IMR-90 (cell line): Measurements from ENCODE around the gene ASB7. TPM values are rescaled to one million over a fixed set of nuclear protein-coding genes. Genes with fewer than 3 reads are reported as not detected.

ENCODE experiments used
- ATAC-seq: fragments of 200-7000 bp; cut with Tn5 transposase; 2 replicates; pipeline ENCODE4 v1.9.1; 2020; ENCODE audit warnings: low read depth, mild to moderate bottlenecking, moderate library complexity
- BruUV-seq: library from RNA; stranded (reverse); fragments of 400-500 nt; replicated peaks from 2 replicates; lab custom pipeline; 2021; lab: Mats Ljungman, UMichigan
- CTCF ChIA-PET: fragments of 300-600 bp; formaldehyde crosslinking; extraction: SDS; loops from one replicate; lab custom pipeline; 2021; ENCODE audit warnings: antibody characterized with exemption; lab: Yijun Ruan, JAX
- POLR2A ChIA-PET: fragments of 300-600 bp; sonication (Branson Sonifier 250); formaldehyde crosslinking; loops from one replicate; lab custom pipeline; 2022; ENCODE audit warnings: antibody characterized with exemption; ENCODE audit not compliant: unreplicated experiment; lab: Charles Lee
- DNase-seq: peaks from one replicate; pipeline ENCODE4 v3.0.0; 2013
- H2AFZ ChIP-seq: replicated peaks from 2 replicates; pipeline ENCODE3; 2013; ENCODE audit warnings: low read length, mild to moderate bottlenecking; ENCODE audit not compliant: poor library complexity
- H2AK5ac ChIP-seq: 2 replicates; pipeline ENCODE4 v1.6.1; 2013; ENCODE audit warnings: low read depth, low read length, inconsistent platforms
- H2AK9ac ChIP-seq: replicated peaks from 2 replicates; pipeline ENCODE3; 2013; ENCODE audit warnings: mild to moderate bottlenecking, low read depth, low read length, moderate library complexity; ENCODE audit not compliant: poor library complexity
- H2BK120ac ChIP-seq: 2 replicates; pipeline ENCODE4 v1.6.1; 2013; ENCODE audit warnings: low read depth, low read length, inconsistent platforms
- H2BK15ac ChIP-seq: 3 replicates; pipeline ENCODE4 v1.6.1; 2013; ENCODE audit warnings: low read depth, low read length, inconsistent platforms
- H2BK20ac ChIP-seq: 2 replicates; pipeline ENCODE4 v1.6.1; 2013; ENCODE audit warnings: low read depth, mild to moderate bottlenecking, inconsistent platforms, low read length, moderate library complexity
- H2BK5ac ChIP-seq: 2 replicates; pipeline ENCODE4 v1.6.1; 2013; ENCODE audit warnings: mild to moderate bottlenecking, low read depth, low read length, inconsistent platforms; ENCODE audit not compliant: poor library complexity, severe bottlenecking
- H3K14ac ChIP-seq: replicated peaks from 2 replicates; pipeline ENCODE4 v1.6.1; 2013; ENCODE audit warnings: low read depth, low read length, inconsistent platforms
- H3K18ac ChIP-seq: 2 replicates; pipeline ENCODE4 v1.6.1; 2013; ENCODE audit warnings: low read depth, low read length, control low read depth
- H3K23ac ChIP-seq: 2 replicates; pipeline ENCODE4 v1.6.1; 2013; ENCODE audit warnings: low read depth, low read length, inconsistent platforms
- H3K27ac ChIP-seq: 2 replicates; pipeline ENCODE4 v1.5.1; 2013; ENCODE audit warnings: mild to moderate bottlenecking, control low read depth, low read length; ENCODE audit not compliant: insufficient read depth
- H3K27me3 ChIP-seq: 2 replicates; pipeline ENCODE4 v1.6.1; 2013; ENCODE audit warnings: low read length; ENCODE audit not compliant: control insufficient read depth, insufficient read depth
- H3K36me3 ChIP-seq: 2 replicates; pipeline ENCODE4 v1.6.1; 2013; ENCODE audit warnings: low read length, mixed read lengths; ENCODE audit not compliant: control insufficient read depth, insufficient read depth
- H3K4ac ChIP-seq: 2 replicates; pipeline ENCODE4 v1.6.1; 2013; ENCODE audit warnings: low read depth, low read length, inconsistent platforms
- H3K4me1 ChIP-seq: 2 replicates; pipeline ENCODE4 v1.6.1; 2013; ENCODE audit warnings: low read length, mixed read lengths; ENCODE audit not compliant: control insufficient read depth, insufficient read depth
- H3K4me2 ChIP-seq: 2 replicates; pipeline ENCODE4 v1.6.1; 2013; ENCODE audit warnings: low read depth, mild to moderate bottlenecking, control low read depth, low read length, moderate library complexity
- H3K4me3 ChIP-seq: 2 replicates; pipeline ENCODE4 v1.5.1; 2013; ENCODE audit warnings: low read depth, mild to moderate bottlenecking, control low read depth, low read length, moderate library complexity; ENCODE audit not compliant: insufficient read depth
- H3K56ac ChIP-seq: 2 replicates; pipeline ENCODE4 v1.6.1; 2013; ENCODE audit warnings: low read length, inconsistent platforms; ENCODE audit not compliant: insufficient read depth; ENCODE audit errors: extremely low read depth
- H3K79me1 ChIP-seq, 2 experiments: 2 replicates each; pipeline ENCODE4 v1.6.1; 2013; ENCODE audit warnings: low read length in 2 of 2, inconsistent platforms in 1 of 2, low read depth in 1 of 2
- H3K9ac ChIP-seq: 2 replicates; pipeline ENCODE4 v1.6.1; 2013; ENCODE audit warnings: low read depth, low read length, control low read depth
- H3K9me1 ChIP-seq: 2 replicates; pipeline ENCODE4 v1.6.1; 2013; ENCODE audit warnings: low read length, inconsistent platforms; ENCODE audit not compliant: insufficient read depth
- H3K9me3 ChIP-seq: 2 replicates; pipeline ENCODE4 v1.6.1; 2013; ENCODE audit warnings: low read length; ENCODE audit not compliant: control insufficient read depth, insufficient read depth
- H4K20me1 ChIP-seq: 2 replicates; pipeline ENCODE4 v1.6.1; 2013; ENCODE audit warnings: low read length, inconsistent platforms; ENCODE audit not compliant: insufficient read depth
- H4K5ac ChIP-seq: 2 replicates; pipeline ENCODE4 v1.6.1; 2013; ENCODE audit warnings: mild to moderate bottlenecking, low read depth, low read length, control low read depth
- H4K8ac ChIP-seq, 2 experiments: 2 replicates each; pipeline ENCODE4 v1.6.1; 2013; ENCODE audit warnings: low read depth in 2 of 2, low read length in 2 of 2, control low read depth in 1 of 2, inconsistent platforms in 1 of 2
- H4K91ac ChIP-seq: 2 replicates; pipeline ENCODE4 v1.6.1; 2013; ENCODE audit warnings: low read depth, low read length, inconsistent platforms; ENCODE audit not compliant: insufficient read depth
- CEBPB ChIP-seq: IDR thresholded peaks from 2 replicates; pipeline ENCODE4 v1.6.1; 2012; ENCODE audit warnings: low read depth, low read length, improper control_type of control experiment
- CHD1 ChIP-seq: IDR thresholded peaks from 2 replicates; pipeline ENCODE4 v1.6.1; 2012; ENCODE audit warnings: low read depth, low read length, improper control_type of control experiment
- FOS ChIP-seq: fragments of 150-350 bp; IDR thresholded peaks from 2 replicates; pipeline ENCODE4 v1.6.1; 2016; ENCODE audit warnings: low read depth, low read length
- MAFK ChIP-seq: IDR thresholded peaks from 2 replicates; pipeline ENCODE4 v1.6.1; 2012; ENCODE audit warnings: low read depth, low read length, improper control_type of control experiment
- MXI1 ChIP-seq: IDR thresholded peaks from 2 replicates; pipeline ENCODE4 v1.6.1; 2012; ENCODE audit warnings: low read depth, mild to moderate bottlenecking, low read length, moderate library complexity, borderline replicate concordance
- NFE2L2 ChIP-seq: fragments of 150-350 bp; IDR thresholded peaks from 2 replicates; pipeline ENCODE4 v1.6.1; 2016; ENCODE audit warnings: low read depth, mild to moderate bottlenecking, low read length
- POLR2A ChIP-seq: IDR thresholded peaks from 2 replicates; pipeline ENCODE4 v1.6.1; 2012; ENCODE audit warnings: mild to moderate bottlenecking, low read depth, low read length
- RAD21 ChIP-seq: IDR thresholded peaks from 2 replicates; pipeline ENCODE4 v1.6.1; 2012; ENCODE audit warnings: low read length, improper control_type of control experiment
- RCOR1 ChIP-seq: IDR thresholded peaks from 2 replicates; pipeline ENCODE4 v1.6.1; 2012; ENCODE audit warnings: mild to moderate bottlenecking, low read length, improper control_type of control experiment; ENCODE audit not compliant: insufficient replicate concordance
- SMC3 ChIP-seq: fragments of 150-350 bp; IDR thresholded peaks from 2 replicates; pipeline ENCODE4 v1.6.1; 2016; ENCODE audit warnings: low read depth, mild to moderate bottlenecking, antibody characterized with exemption, low read length, moderate library complexity
- USF2 ChIP-seq: fragments of 150-350 bp; IDR thresholded peaks from 2 replicates; pipeline ENCODE4 v1.6.1; 2017; ENCODE audit warnings: mild to moderate bottlenecking, antibody characterized with exemption, low read length, low read depth
- WGBS, 2 experiments: methylation state at CpG; one replicate each; pipeline versions ENCODE4 v1.1.5 to v1.1.7; 2013; ENCODE audit warnings: missing lambda C conversion rate in 2 of 2; ENCODE audit not compliant: insufficient read length in 1 of 2; ENCODE audit errors: extremely low coverage in 2 of 2; 5-methylcytosine and 5-hydroxymethylcytosine counted together
- dilution Hi-C: fragments of 300-500 bp; cut with HindIII; formaldehyde crosslinking; loops from one replicate; pipeline ENCODE4 v1.14.3; 2018; ENCODE audit warnings: low sequenced_read_pairs; ENCODE audit not compliant: unreplicated experiment
- in situ Hi-C: fragments of 300-500 bp; cut with MboI; formaldehyde crosslinking; loops from 3 replicates; pipeline ENCODE4 v1.14.3; 2019; ENCODE audit warnings: low sequenced_read_pairs, inconsistent platforms, mixed read lengths
- intact Hi-C: fragments of 100-400 bp; cut with micrococcal nuclease; formaldehyde crosslinking; loops from 2 replicates; pipeline ENCODE4 v1.10.0; 2022
- polyA plus RNA-seq, 3 experiments: library from polyadenylated mRNA; depleted of rRNA; stranded (reverse); fragments of >200 nt; gene quantifications; 2 replicates each; pipeline ENCODE4 v1.2.3, GENCODE V29; 2012; ENCODE audit warnings: low replicate concordance in 1 of 3
- total RNA-seq: library from RNA; depleted of rRNA; stranded (reverse); fragments of >200 nt; gene quantifications from 2 replicates; pipeline ENCODE4 v1.2.3, GENCODE V29; 2012
- TF ChIP-seq, protein P1 (sequence below): conservative IDR thresholded peaks from 2 replicates; pipeline ENCODE4 v1.5.1; 2012; ENCODE audit warnings: mild to moderate bottlenecking, low read depth, low read length, improper control_type of control experiment

ASB7 gene
- total and polyA plus RNA-seq, 2 of the 4 experiments (the other 2 are of a cell fraction), result 7.7 to 16.7 TPM

- Histone ChIP-seq H3K4me2 (no peak overlapping the region), H3K56ac (no peak overlapping the region), H3K36me3 (no peaks in the 10 kb centered on the region), H3K14ac (no peak overlapping the region), H3K9me1 (peaks cover 25% of the 10 kb centered on the region), H3K4ac (no peak overlapping the region), H2AFZ (no peak overlapping the region), H4K20me1 (no peaks in the 10 kb centered on the region), H3K4me1 (peaks cover 11% of the 10 kb centered on the region), H2BK20ac (no peak overlapping the region), H3K79me1 (no peaks in the 10 kb centered on the region), H3K27me3 (no peaks in the 10 kb centered on the region; the same call in none of the 2 replicates), H2AK9ac (no peak overlapping the region), H2AK5ac (no peak overlapping the region), H3K27ac (no peak overlapping the region), H4K8ac (no peak overlapping the region), H4K91ac (no peak overlapping the region), H3K23ac (no peak overlapping the region), H3K9ac (no peak overlapping the region), H2BK5ac (no peak overlapping the region), H2BK15ac (no peak overlapping the region), H3K18ac (no peak overlapping the region), H2BK120ac (no peak overlapping the region), H3K4me3 (no peak overlapping the region), H4K5ac (no peak overlapping the region), H3K9me3 (no peaks in the 10 kb centered on the region)
- DNase-seq, result no peak
- CTCF ChIA-PET, result interaction anchor here (0.6 to 0.7 kb wide), 2 partner anchors 12 to 201 kb away, joined by 3 to 5 read pairs; no protein-coding TSS in a partner anchor
- WGBS, 2 experiments, result 100% methylated on average over 1 of the region's 6 CpGs; no CpG with 5 or more reads in 1 of the 2 experiments
- ATAC-seq, result no peak
- in situ Hi-C loops, result no loop called here
- intact Hi-C loops, result no loop called here
- dilution Hi-C loops, result no loop called here
- BruUV-seq, result no TSS peak
- TF ChIP-seq SMC3 (no peak), USF2 (no peak), MXI1 (no peak), CEBPB (no peak), RAD21 (no peak), MAFK (no peak), CHD1 (no peak), NFE2L2 (no peak), FOS (no peak), POLR2A (no peak), RCOR1 (no peak)
- TF ChIP-seq, protein P1, sequence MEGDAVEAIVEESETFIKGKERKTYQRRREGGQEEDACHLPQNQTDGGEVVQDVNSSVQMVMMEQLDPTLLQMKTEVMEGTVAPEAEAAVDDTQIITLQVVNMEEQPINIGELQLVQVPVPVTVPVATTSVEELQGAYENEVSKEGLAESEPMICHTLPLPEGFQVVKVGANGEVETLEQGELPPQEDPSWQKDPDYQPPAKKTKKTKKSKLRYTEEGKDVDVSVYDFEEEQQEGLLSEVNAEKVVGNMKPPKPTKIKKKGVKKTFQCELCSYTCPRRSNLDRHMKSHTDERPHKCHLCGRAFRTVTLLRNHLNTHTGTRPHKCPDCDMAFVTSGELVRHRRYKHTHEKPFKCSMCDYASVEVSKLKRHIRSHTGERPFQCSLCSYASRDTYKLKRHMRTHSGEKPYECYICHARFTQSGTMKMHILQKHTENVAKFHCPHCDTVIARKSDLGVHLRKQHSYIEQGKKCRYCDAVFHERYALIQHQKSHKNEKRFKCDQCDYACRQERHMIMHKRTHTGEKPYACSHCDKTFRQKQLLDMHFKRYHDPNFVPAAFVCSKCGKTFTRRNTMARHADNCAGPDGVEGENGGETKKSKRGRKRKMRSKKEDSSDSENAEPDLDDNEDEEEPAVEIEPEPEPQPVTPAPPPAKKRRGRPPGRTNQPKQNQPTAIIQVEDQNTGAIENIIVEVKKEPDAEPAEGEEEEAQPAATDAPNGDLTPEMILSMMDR, result no peak
- POLR2A ChIA-PET, result no interaction called here
Observed at GRCh38 chr15:100684591-100684990, 82.2 kb downstream of the ASB7 start.
